ENCODE measurements around the gene WTAP. TPM values are rescaled to one million over a fixed set of nuclear protein-coding genes. Genes with fewer than 3 reads are reported as not detected.
A peak's percentile ranks its signal among the peaks of the same experiment; 100 is the strongest.

The WTAP gene
- total RNA-seq, 5 donors from 2014 or later (not counting 1 experiment from before 2014, with no cell fraction given), result 119 to 177 (median 126) TPM

- DNase-seq (no peak), ATAC-seq (replicated peaks in 1 of 4) (no peak)
- Histone ChIP-seq H3K4me3 (ENCODE audit: control insufficient read depth in 1 of 2, extremely low read depth in 1 of 2, low read length in 1 of 2) (no peak overlapping the region), H3K9me3 (no peaks in the 10 kb centered on the region), H3K27me3 (replicated peaks in 1 of 2; ENCODE audit: control insufficient read depth in 2 of 2, extremely low read depth in 1 of 2, insufficient read depth in 2 of 2, low read length in 1 of 2) (no peaks in the 10 kb centered on the region), H3K36me3 (ENCODE audit: control insufficient read depth in 2 of 2, extremely low read depth in 1 of 2, insufficient read depth in 1 of 2, low read length in 1 of 2) (peaks cover 7 to 67% of the 10 kb centered on the region in 2 donors), H3K27ac (ENCODE audit: low read length) (no peak overlapping the region), H3K4me1 (ENCODE audit: control insufficient read depth in 1 of 2, extremely low read depth in 1 of 2, insufficient read depth in 2 of 2, low read length in 2 of 2) (no peaks in the 10 kb centered on the region)
- Mint-ChIP-seq H3K4me1 (peaks cover 20 to 27% (median 20%) of the 10 kb centered on the region in 3 donors), H3K4me3 (no peak overlapping the region), H3K9me3 (no peaks in the 10 kb centered on the region), H3K27me3 (no peaks in the 10 kb centered on the region), H3K27ac (no peak overlapping the region), H3K36me3 (peaks cover 56% of the 10 kb centered on the region)
- CTCF ChIA-PET, result no interaction called here
- no CpG with 5 or more reads among the region's 3 CpGs for WGBS (ENCODE audit: insufficient coverage)
- POLR2A ChIA-PET, result interaction anchor here (0.6 to 1.2 kb wide), 3 partner anchors 11 to 203 kb away, joined by 3 to 4 read pairs (median 3); partner anchors contain the start of gene SOD2 (in 1 of the 2)
Observed at GRCh38 chr6:159778542-159779103, 51.3 kb downstream of the WTAP start.

GRCh38 chr6:159788276-159788675 is 61.0 kb downstream of the WTAP start:
- Histone ChIP-seq H3K27me3 (replicated peaks in 1 of 2; ENCODE audit: control insufficient read depth in 2 of 2, extremely low read depth in 1 of 2, insufficient read depth in 2 of 2, low read length in 1 of 2) (no peaks in the 10 kb centered on the region), H3K36me3 (ENCODE audit: control insufficient read depth in 2 of 2, extremely low read depth in 1 of 2, insufficient read depth in 1 of 2, low read length in 1 of 2) (peaks cover under 1 to 55% of the 10 kb centered on the region in 2 donors), H3K9me3 (no peaks in the 10 kb centered on the region), H3K4me1 (ENCODE audit: control insufficient read depth in 1 of 2, extremely low read depth in 1 of 2, insufficient read depth in 2 of 2, low read length in 2 of 2) (peaks cover 25 to 31% of the 10 kb centered on the region in 2 experiments), H3K27ac (ENCODE audit: low read length) (peak overlapping the region; percentile 96), H3K4me3 (ENCODE audit: control insufficient read depth in 1 of 2, extremely low read depth in 1 of 2, low read length in 1 of 2) (peak overlapping the region; percentile 96)
- Mint-ChIP-seq H3K4me1 (peaks cover 53 to 67% (median 63%) of the 10 kb centered on the region in 3 donors), H3K27me3 (no peaks in the 10 kb centered on the region), H3K27ac (peak overlapping the region; percentile 77 to 90), H3K9me3 (no peaks in the 10 kb centered on the region), H3K4me3 (peak overlapping the region; percentile 96 to 99 (median 98)), H3K36me3 (peaks cover 44% of the 10 kb centered on the region)
- ATAC-seq (replicated peaks in 1 of 4) (no peak), DNase-seq (peak in 6 of 35 experiments; percentile 1 to 27 (median 6))
- ChIA-PET CTCF (interaction anchor here (0.6 to 1.2 kb wide), 5 partner anchors 14 to 96 kb away, joined by 3 to 6 read pairs (median 4); partner anchors contain the start of genes SOD2 (in 1 of the 2) and WTAP (in 1 of the 2)), POLR2A (interaction anchor here (0.6 to 1.8 kb wide), 2 partner anchors 14 to 55 kb away, joined by 3 to 5 read pairs; no protein-coding TSS in a partner anchor)
- WGBS (ENCODE audit: insufficient coverage), result 28% methylated on average over 4 of the region's 15 CpGs

- Histone ChIP-seq H3K4me3 (ENCODE audit: control insufficient read depth in 1 of 2, extremely low read depth in 1 of 2, low read length in 1 of 2) (peak overlapping the region; percentile 96), H3K27me3 (replicated peaks in 1 of 2; ENCODE audit: control insufficient read depth in 2 of 2, extremely low read depth in 1 of 2, insufficient read depth in 2 of 2, low read length in 1 of 2) (no peaks in the 10 kb centered on the region), H3K4me1 (ENCODE audit: control insufficient read depth in 1 of 2, extremely low read depth in 1 of 2, insufficient read depth in 2 of 2, low read length in 2 of 2) (peaks cover 25 to 31% of the 10 kb centered on the region in 2 experiments), H3K36me3 (ENCODE audit: control insufficient read depth in 2 of 2, extremely low read depth in 1 of 2, insufficient read depth in 1 of 2, low read length in 1 of 2) (peaks cover 3 to 53% of the 10 kb centered on the region in 2 donors), H3K9me3 (no peaks in the 10 kb centered on the region), H3K27ac (ENCODE audit: low read length) (peak overlapping the region; percentile 96)
- H3K9me3 Mint-ChIP-seq, result no peaks in the 10 kb centered on the region
- WGBS (ENCODE audit: insufficient coverage), result under 1% methylated on average over 60 of the region's 60 CpGs
- no peak for ATAC-seq (replicated peaks in 1 of 4)
- peak in 18 of 35 experiments; percentile 3 to 39 (median 10) for DNase-seq
- H3K36me3 Mint-ChIP-seq, result peaks cover 42% of the 10 kb centered on the region
- peak overlapping the region; percentile 96 to 99 (median 98) for H3K4me3 Mint-ChIP-seq
- no peaks in the 10 kb centered on the region for H3K27me3 Mint-ChIP-seq
- peak overlapping the region; percentile 77 to 90 for H3K27ac Mint-ChIP-seq
- H3K4me1 Mint-ChIP-seq, result peaks cover 48 to 66% (median 63%) of the 10 kb centered on the region in 3 donors
- ChIA-PET POLR2A (interaction anchor here (0.8 to 1.8 kb wide), 4 partner anchors 56 to 1703 kb away, joined by 4 to 14 read pairs (median 8); partner anchors contain the start of gene WTAP (in 2 of the 2)), CTCF (interaction anchor here (0.6 to 1.2 kb wide), 6 partner anchors 15 to 96 kb away, joined by 3 to 6 read pairs (median 4); partner anchors contain the start of genes SOD2 (in 1 of the 2) and WTAP (in 1 of the 2))
Observed at GRCh38 chr6:159788753-159789376, 61.6 kb downstream of the WTAP start.

- Histone ChIP-seq H3K27ac (ENCODE audit: low read length) (peak within 1 kb of the TSS; percentile 96), H3K4me1 (ENCODE audit: control insufficient read depth in 1 of 2, extremely low read depth in 1 of 2, insufficient read depth in 2 of 2, low read length in 2 of 2) (peaks cover 25 to 31% of the 10 kb centered on the region in 2 experiments), H3K36me3 (ENCODE audit: control insufficient read depth in 2 of 2, extremely low read depth in 1 of 2, insufficient read depth in 1 of 2, low read length in 1 of 2) (peaks cover 4 to 54% of the 10 kb centered on the region in 2 donors), H3K9me3 (no peaks in the 10 kb centered on the region), H3K4me3 (ENCODE audit: control insufficient read depth in 1 of 2, extremely low read depth in 1 of 2, low read length in 1 of 2) (peak within 1 kb of the TSS; percentile 96), H3K27me3 (replicated peaks in 1 of 2; ENCODE audit: control insufficient read depth in 2 of 2, extremely low read depth in 1 of 2, insufficient read depth in 2 of 2, low read length in 1 of 2) (no peaks in the 10 kb centered on the region)
- ATAC-seq (replicated peaks in 1 of 4), result peak; percentile 82 to 87 (median 85)
- no peaks in the 10 kb centered on the region for H3K9me3 Mint-ChIP-seq
- peak; percentile 94 to 100 (median 98) for DNase-seq
- H3K27me3 Mint-ChIP-seq, result no peaks in the 10 kb centered on the region
- peaks cover 55 to 70% (median 66%) of the 10 kb centered on the region in 3 donors for H3K4me1 Mint-ChIP-seq
- ChIA-PET POLR2A (interaction anchor here (0.5 to 2.4 kb wide), 19 partner anchors 9 to 1703 kb away, joined by 3 to 14 read pairs (median 4); partner anchors contain the start of genes WTAP (in 2 of the 2), ACAT2 (in 1 of the 2), AGPAT4 (in 1 of the 2) and SOD2 (in 1 of the 2)), CTCF (interaction anchor here in 1 of 2 donors (0.5 to 2.4 kb wide), 8 partner anchors 15 to 99 kb away, joined by 3 to 17 read pairs (median 6); partner anchors contain the start of genes ACAT2 and WTAP)
- H3K36me3 Mint-ChIP-seq, result peaks cover 46% of the 10 kb centered on the region
- peak within 1 kb of the TSS; percentile 96 to 99 (median 98) for H3K4me3 Mint-ChIP-seq
- WGBS (ENCODE audit: insufficient coverage), result under 1% methylated on average over 54 of the region's 64 CpGs
- peak within 1 kb of the TSS; percentile 97 to 99 for H3K27ac Mint-ChIP-seq
Observed at GRCh38 chr6:159789377-159790148, 62.3 kb downstream of the WTAP start, which contains the start of gene TCP1. Gene TCP1, minus strand, starts transcription at chr6:159789602. Its CDS starts 134 bp downstream, at chr6:159789468.

- Mint-ChIP-seq H3K4me3 (peak within 1 kb of the TSS; percentile 96 to 99 (median 98)), H3K27ac (peak within 1 kb of the TSS; percentile 97 to 99), H3K9me3 (no peaks in the 10 kb centered on the region), H3K36me3 (peaks cover 44% of the 10 kb centered on the region), H3K4me1 (peaks cover 58 to 69% (median 63%) of the 10 kb centered on the region in 3 donors), H3K27me3 (no peaks in the 10 kb centered on the region)
- DNase-seq (peak; percentile 69 to 94 (median 86)), ATAC-seq (replicated peaks in 1 of 4) (peak; percentile 84 to 88 (median 86))
- no peaks in the 10 kb centered on the region for H3K9me3 ChIP-seq
- H3K27me3 ChIP-seq (replicated peaks in 1 of 2; ENCODE audit: control insufficient read depth in 2 of 2, extremely low read depth in 1 of 2, insufficient read depth in 2 of 2, low read length in 1 of 2), result no peaks in the 10 kb centered on the region
- H3K36me3 ChIP-seq (ENCODE audit: control insufficient read depth in 2 of 2, extremely low read depth in 1 of 2, insufficient read depth in 1 of 2, low read length in 1 of 2), result peaks cover 4 to 46% of the 10 kb centered on the region in 2 donors
- peak within 1 kb of the TSS; percentile 96 for H3K27ac ChIP-seq (ENCODE audit: low read length)
- ChIA-PET POLR2A (interaction anchor here (0.6 to 2.4 kb wide), 22 partner anchors 8 to 1484 kb away, joined by 3 to 24 read pairs (median 4); partner anchors contain the start of genes WTAP (in 2 of the 2), ACAT2 (in 1 of the 2), AGPAT4 (in 1 of the 2) and SOD2 (in 1 of the 2)), CTCF (interaction anchor here (0.5 to 2.4 kb wide), 14 partner anchors 15 to 1506 kb away, joined by 3 to 17 read pairs (median 5); partner anchors contain the start of genes ACAT2 (in 1 of the 2) and WTAP (in 1 of the 2))
- peaks cover 25 to 31% of the 10 kb centered on the region in 2 experiments for H3K4me1 ChIP-seq (ENCODE audit: control insufficient read depth in 1 of 2, extremely low read depth in 1 of 2, insufficient read depth in 2 of 2, low read length in 2 of 2)
- under 1% methylated on average over 48 of the region's 56 CpGs for WGBS (ENCODE audit: insufficient coverage)
- H3K4me3 ChIP-seq (ENCODE audit: control insufficient read depth in 1 of 2, extremely low read depth in 1 of 2, low read length in 1 of 2), result peak within 1 kb of the TSS; percentile 96
Observed at GRCh38 chr6:159790149-159790955, 63.0 kb downstream of the WTAP start, which contains the start of gene MRPL18. Gene MRPL18, plus strand, starts transcription at chr6:159790467. Its CDS starts 121 bp downstream, at chr6:159790588.
